Left ventricle myocardium superior (tissue), 1 donor: ENCODE measurements around the gene RCCD1. TPM values are rescaled to one million over a fixed set of nuclear protein-coding genes. Genes with fewer than 3 reads are reported as not detected.

Experiments used
- ATAC-seq: fragments of 200-7000 bp; cut with Tn5 transposase; one replicate; pipeline ENCODE4 v1.9.1; 2020; ENCODE audit warnings: mild to moderate bottlenecking, moderate library complexity
- DNase-seq: peaks from one replicate; pipeline ENCODE4 v3.0.0-alpha.2; 2020
- intact Hi-C: fragments of 100-400 bp; cut with micrococcal nuclease; formaldehyde crosslinking; loops from one replicate; pipeline ENCODE4 v1.11.0; 2022
- total RNA-seq: library from RNA; stranded (reverse); fragmentation: NEBNext Ultra II Directional; extraction: Animal tissue kit (Norgen Biotek cat#: 25700); gene quantifications from one replicate; pipeline ENCODE4 v1.2.1, GENCODE V29; 2021
- donor health status: DM: no; HTN: yes; CAD: no; lungs with severe emphysema.

RCCD1 gene
- total RNA-seq, 1 donor from 2014 or later, result 11.5 TPM

DNA sequence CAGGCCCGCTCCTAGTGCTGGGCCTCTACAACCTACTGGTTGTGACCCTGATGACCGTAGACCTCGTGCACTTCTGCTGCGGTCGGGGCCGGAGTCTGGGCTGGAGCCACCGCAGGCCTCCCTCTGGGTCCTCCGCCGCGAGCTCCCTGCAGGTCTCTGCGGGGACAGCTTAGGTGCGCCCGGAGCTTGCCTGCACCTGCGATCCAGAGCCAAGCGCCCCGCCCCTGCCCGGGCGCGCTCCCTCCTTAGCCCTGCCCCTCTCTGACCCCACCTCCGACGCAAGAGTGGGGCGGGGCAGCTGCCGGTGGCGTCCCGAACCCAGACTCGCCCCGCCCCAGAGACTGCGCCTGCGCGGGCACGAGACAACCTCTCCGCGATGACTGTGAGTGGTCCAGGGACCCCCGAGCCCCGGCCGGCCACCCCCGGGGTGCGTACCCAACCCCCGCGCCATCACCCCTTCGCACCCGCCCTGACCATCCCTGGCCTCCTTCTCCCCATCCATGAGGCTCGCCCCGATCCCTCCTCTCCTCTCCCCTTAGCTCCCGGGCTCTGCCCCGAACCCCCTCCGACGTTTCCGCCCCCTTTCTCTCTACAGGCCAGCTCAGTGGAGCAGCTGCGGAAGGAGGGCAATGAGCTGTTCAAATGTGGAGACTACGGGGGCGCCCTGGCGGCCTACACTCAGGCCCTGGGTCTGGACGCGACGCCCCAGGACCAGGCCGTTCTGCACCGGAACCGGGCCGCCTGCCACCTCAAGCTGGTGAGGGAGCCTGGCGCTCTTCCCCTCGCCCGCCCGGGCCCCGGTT is 19.5 kb upstream of the RCCD1 start, which contains the start of gene UNC45A:
TSS of gene UNC45A (plus strand) at position 337 of the 803 bp plus-strand sequence. CDS start at position 377, 40 bp downstream.
- intact Hi-C loops, result no loop called here
- ATAC-seq, result peak; percentile 87
- peak; percentile 97 for DNase-seq

- no peak for DNase-seq
- intact Hi-C loops, result no loop called here
- ATAC-seq, result no peak
These were observed 17.9 kb upstream of the RCCD1 start for GRCh38 chr15:90936823-90937222.

DNA sequence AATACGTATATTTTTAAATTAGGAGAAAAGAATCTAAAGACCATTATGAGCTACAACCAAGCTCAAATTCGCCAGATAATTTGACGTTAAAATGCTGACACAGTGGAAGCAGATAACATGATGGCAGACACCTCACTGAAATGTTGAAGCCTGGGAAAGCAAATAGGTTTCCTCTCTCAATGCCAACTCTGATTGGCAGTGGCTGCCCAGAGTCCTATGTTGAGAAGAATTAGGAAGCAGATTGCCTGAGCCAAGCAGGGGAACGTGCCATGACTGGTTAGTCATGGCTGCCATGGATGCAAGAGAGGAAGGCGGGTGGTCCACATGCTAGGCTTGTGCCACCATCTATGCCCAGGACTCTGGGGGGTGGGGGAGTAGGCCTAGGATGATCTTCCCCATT is 16.4 kb upstream of the RCCD1 start:
- DNase-seq (no peak), ATAC-seq (no peak)
- intact Hi-C loops, result no loop called here

GRCh38 chr15:90939756-90940155 is 14.9 kb upstream of the RCCD1 start:
- no peak for DNase-seq
- no peak for ATAC-seq
- intact Hi-C loops, result no loop called here

- ATAC-seq (no peak), DNase-seq (no peak)
- intact Hi-C loops, result no loop called here
These were observed 13.6 kb upstream of the RCCD1 start for GRCh38 chr15:90941038-90941437.

GRCh38 chr15:90942354-90943120 is 12.1 kb upstream of the RCCD1 start:
- DNase-seq (no peak), ATAC-seq (no peak)
- intact Hi-C loops, result no loop called here

DNA sequence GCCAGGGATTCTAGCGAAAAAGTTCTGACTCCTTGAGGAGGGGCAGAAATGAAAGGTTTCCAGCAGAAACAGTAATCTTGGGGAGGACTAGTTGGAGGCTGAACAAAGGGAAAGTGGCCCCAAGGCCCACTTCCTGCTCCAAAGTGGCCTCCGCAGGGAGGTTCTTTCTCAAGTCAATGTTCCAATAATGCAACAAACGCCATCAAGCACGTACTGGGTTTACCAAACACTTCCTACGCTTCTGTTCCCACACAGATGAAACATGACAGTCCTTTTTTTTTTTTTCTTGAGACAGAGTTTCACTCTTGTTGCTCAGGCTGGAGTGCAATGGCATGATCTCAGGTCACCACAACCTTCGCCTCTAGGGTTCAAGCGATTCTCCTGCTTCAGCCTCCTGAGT is 9.6 kb upstream of the RCCD1 start:
- no peak for DNase-seq
- no peak for ATAC-seq
- intact Hi-C loops, result no loop called here

DNA sequence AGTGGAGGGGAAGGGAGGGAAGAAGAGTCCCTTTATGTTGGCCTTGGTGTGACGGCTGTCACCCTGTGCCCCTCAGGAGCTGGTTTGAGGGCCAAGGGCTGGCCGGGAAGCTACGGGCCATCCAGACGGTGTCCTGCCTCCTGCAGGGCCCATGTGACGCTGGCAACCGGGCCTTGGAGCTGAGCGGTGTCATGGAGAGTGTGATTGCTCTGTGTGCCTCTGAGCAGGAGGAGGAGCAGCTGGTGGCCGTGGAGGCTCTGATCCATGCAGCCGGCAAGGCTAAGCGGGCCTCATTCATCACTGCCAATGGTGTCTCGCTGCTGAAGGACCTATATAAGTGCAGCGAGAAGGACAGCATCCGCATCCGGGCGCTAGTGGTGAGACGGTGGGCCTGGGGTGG is 8.1 kb upstream of the RCCD1 start:
- intact Hi-C loops, result no loop called here
- DNase-seq (no peak), ATAC-seq (no peak)

DNA sequence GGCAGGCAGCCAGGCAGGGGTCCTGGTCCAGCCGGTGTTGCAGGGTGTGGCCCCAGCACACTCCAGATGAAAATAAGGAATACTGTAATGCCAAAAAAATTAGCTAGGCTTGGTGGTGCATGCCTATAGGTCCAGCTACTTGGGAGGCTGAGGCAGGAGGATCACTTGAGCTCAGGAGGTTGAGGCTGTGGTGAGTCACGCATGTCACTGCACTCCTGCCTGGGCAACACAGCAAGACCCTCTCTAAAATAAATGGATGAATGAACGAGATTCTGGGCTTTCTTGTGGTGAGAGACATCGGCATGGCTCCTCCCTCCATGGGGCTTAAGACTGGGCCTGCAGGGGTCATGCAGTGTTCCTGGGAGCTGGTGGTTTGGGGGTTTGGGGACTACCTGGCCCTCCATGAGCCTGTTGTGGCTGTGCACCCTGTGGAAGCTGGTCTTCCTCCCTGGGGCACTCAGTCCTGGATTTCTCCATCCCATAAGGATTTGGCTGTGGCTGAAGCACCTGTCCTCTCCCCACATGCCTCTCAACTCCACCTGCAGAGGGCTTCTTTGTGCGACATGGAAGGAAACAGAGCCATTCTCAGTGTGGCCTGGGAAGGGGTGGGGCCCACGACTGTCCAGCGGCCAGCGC is 7.6 kb upstream of the RCCD1 start:
- no peak for ATAC-seq
- intact Hi-C loops, result no loop called here
- no peak for DNase-seq

GRCh38 chr15:90947577-90948357 is 6.9 kb upstream of the RCCD1 start:
- DNase-seq (no peak), ATAC-seq (no peak)
- intact Hi-C loops, result no loop called here

- intact Hi-C loops, result no loop called here
- no peak for ATAC-seq
- DNase-seq, result no peak
These were observed 6.2 kb upstream of the RCCD1 start for GRCh38 chr15:90948506-90948905.

GRCh38 chr15:90949979-90950675 is 4.6 kb upstream of the RCCD1 start:
- DNase-seq (no peak), ATAC-seq (no peak)
- intact Hi-C loops, result no loop called here

DNA sequence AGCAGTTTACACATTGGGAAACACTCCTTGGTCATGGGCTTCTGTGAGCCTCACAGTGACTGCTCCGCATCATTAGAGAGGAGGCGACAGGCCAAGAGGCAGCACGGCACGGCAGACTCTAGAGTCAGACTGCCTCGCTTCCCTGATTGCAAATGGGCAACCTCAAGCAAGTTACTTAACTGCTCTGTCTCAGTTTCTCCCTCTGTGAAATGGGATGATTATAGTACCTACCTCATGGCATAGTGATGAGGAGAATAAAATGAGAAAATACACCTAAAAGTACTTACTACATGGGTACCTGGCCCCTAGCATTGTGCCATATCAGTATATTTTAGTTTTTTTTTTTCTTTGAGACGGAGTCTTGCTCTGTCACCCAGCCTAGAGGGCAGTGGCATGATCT is 4.0 kb upstream of the RCCD1 start:
- no peak for ATAC-seq
- DNase-seq, result no peak
- intact Hi-C loops, result no loop called here

- no peak for DNase-seq
- intact Hi-C loops, result no loop called here
- no peak for ATAC-seq
These were observed 1.6 kb upstream of the RCCD1 start for GRCh38 chr15:90952901-90953677.

DNA sequence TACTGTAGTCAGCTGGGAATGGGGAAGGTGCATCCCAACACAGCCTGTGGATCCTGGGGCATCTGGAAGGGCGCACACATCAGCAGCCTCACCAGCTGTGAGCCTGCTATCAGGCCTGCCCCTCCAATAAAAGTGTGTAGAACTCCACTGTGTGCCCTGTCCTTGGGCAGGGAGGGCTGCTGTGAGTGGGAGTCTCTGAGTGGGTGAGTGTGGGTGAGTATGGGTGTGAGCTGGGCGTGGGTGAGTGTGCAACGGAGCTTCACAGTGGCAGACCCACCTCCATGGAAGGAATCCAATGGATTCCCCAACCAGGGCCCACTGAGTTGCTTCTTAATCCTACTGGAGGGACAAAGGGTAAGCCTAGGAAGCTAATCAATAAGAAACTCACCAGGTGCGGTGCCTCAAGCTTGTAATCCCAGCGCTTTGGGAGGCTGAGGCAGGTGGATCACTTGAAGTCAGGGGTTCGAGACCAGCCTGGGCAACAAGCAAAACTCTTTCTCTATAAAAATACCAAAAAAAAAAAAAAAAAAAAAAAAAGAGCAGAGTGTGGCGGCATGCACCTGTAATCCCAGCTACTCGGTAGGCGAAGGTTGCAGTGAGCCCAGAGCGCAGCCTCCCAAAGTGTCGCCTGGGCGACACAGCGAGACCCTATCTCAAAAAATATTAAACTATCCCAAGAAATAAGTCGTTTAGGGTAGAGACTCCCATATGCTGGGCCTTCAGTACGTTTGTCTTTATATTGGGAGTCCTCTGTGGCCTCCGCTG is 555 bp upstream of the RCCD1 start:
- intact Hi-C loops, result no loop called here
- ATAC-seq, result no peak
- no peak for DNase-seq

- DNase-seq (no peak), ATAC-seq (no peak)
- intact Hi-C loops, result no loop called here
These were observed 1.1 kb downstream of the RCCD1 start for GRCh38 chr15:90955624-90956273.
